ENCODE results near the gene C1orf74.

GRCh38 chr1:209743145-209743482 is 41.2 kb downstream of the C1orf74 start:
- TF ChIP-seq, protein P1, sequence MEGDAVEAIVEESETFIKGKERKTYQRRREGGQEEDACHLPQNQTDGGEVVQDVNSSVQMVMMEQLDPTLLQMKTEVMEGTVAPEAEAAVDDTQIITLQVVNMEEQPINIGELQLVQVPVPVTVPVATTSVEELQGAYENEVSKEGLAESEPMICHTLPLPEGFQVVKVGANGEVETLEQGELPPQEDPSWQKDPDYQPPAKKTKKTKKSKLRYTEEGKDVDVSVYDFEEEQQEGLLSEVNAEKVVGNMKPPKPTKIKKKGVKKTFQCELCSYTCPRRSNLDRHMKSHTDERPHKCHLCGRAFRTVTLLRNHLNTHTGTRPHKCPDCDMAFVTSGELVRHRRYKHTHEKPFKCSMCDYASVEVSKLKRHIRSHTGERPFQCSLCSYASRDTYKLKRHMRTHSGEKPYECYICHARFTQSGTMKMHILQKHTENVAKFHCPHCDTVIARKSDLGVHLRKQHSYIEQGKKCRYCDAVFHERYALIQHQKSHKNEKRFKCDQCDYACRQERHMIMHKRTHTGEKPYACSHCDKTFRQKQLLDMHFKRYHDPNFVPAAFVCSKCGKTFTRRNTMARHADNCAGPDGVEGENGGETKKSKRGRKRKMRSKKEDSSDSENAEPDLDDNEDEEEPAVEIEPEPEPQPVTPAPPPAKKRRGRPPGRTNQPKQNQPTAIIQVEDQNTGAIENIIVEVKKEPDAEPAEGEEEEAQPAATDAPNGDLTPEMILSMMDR (IDR thresholded peaks at IDR 0.05) = no peak
- TF ChIP-seq EP300 (IDR thresholded peaks at IDR 0.05) (no peak), USF2 (IDR thresholded peaks at IDR 0.05) (no peak)
